ENCODE measurements around the gene KRT86. TPM values are rescaled to one million over a fixed set of nuclear protein-coding genes. Genes with fewer than 3 reads are reported as not detected.
A peak's percentile ranks its signal among the peaks of the same experiment; 100 is the strongest.

Gene KRT86
- total and polyA plus RNA-seq, 2 of the 13 experiments (the other 11 are each of a cell fraction or from before 2014, with no cell fraction given) = not detected

GRCh38 chr12:52227606-52228166 lies 46.8 kb upstream of the KRT86 start:
- Histone ChIP-seq H3K36me3 (replicated peaks in 1 of 2; ENCODE audit: control insufficient read depth in 1 of 2, insufficient read depth in 2 of 2, low read length in 2 of 2) (no peaks in the 10 kb centered on the region), H3K9ac (ENCODE audit: insufficient read depth, low read depth, low read length) (no peak overlapping the region), H3K27me3 (ENCODE audit: control insufficient read depth in 1 of 2, insufficient read depth in 2 of 2, low read length in 2 of 2) (peaks cover 0 to 32% of the 10 kb centered on the region in 2 experiments), H2AFZ (ENCODE audit: low read length) (no peak overlapping the region), H3K4me2 (ENCODE audit: low read depth, low read length) (no peak overlapping the region), H3K9me3 (ENCODE audit: low read length) (no peaks in the 10 kb centered on the region), H3K4me1 (ENCODE audit: insufficient read depth, low read length) (peaks cover 3% of the 10 kb centered on the region; the same call in 1 of the 2 replicates), H4K20me1 (ENCODE audit: insufficient read depth, low read length) (no peaks in the 10 kb centered on the region), H3K4me3 (replicated peaks in 1 of 3; ENCODE audit: insufficient read depth in 1 of 3, low read depth in 2 of 3, low read length in 3 of 3) (no peak overlapping the region), H3K27ac (ENCODE audit: extremely low read length, insufficient read depth, low read length) (no peak overlapping the region), H3K79me2 (ENCODE audit: insufficient read depth, low read length) (no peaks in the 10 kb centered on the region)
- 44% methylated on average over 5 of the region's 5 CpGs for WGBS (ENCODE audit: low lambda C conversion rate)
- intact Hi-C loops (cut with micrococcal nuclease; ENCODE audit: unreplicated experiment) (no loop called here), in situ Hi-C loops (cut with HindIII; ENCODE audit: extremely low pct_ligation_motif_present, low pct_unique_long_range_greater_than_20kb) (no loop called here)
- no TSS peak for BruUV-seq (replicated peaks)
- no peak for FAIRE-seq
- TF ChIP-seq NFAT5 (CRISPR knock-in tag; IDR thresholded peaks at IDR 0.05) (no peak), ATAD3A (CRISPR knock-in tag; IDR thresholded peaks at IDR 0.05) (no peak), NFRKB (IDR thresholded peaks at IDR 0.05) (no peak), ETV6 (CRISPR knock-in tag; conservative IDR thresholded peaks at IDR 0.05) (no peak), ZHX2 (IDR thresholded peaks at IDR 0.05; ENCODE audit: low read depth) (no peak), ZHX2 (CRISPR knock-in tag; IDR thresholded peaks at IDR 0.05; ENCODE audit: borderline replicate concordance) (no peak), HNRNPK (IDR thresholded peaks at IDR 0.05; ENCODE audit: low read depth, low read length, poor library complexity, severe bottlenecking) (peak; percentile 33)
- DNase-seq (ENCODE audit: low spot score) = no peak
- ChIA-PET CTCF (ENCODE audit: low intra/inter-chr PET ratio, low total read pairs) (no interaction called here), POLR2A (no interaction called here)
- ATAC-seq = no peak

All from HepG2 (cell line).